CD4-positive, alpha-beta T cell (primary cell): Measurements from ENCODE around the gene SCG5. TPM values are rescaled to one million over a fixed set of nuclear protein-coding genes. Genes with fewer than 3 reads are reported as not detected.

Experiments used
- ATAC-seq: fragments of 200-7000 bp; cut with Tn5 transposase; one replicate; pipeline ENCODE4 v1.10.0; 2022; ENCODE audit warnings: mild to moderate bottlenecking; ENCODE audit not compliant: poor library complexity
- CTCF ChIA-PET: fragments of 350-600 bp; sonication (Branson Sonifier 250); formaldehyde crosslinking; loops from one replicate; lab custom pipeline; 2021; ENCODE audit warnings: antibody characterized with exemption, inconsistent platforms; lab: Charles Lee
- POLR2A ChIA-PET: fragments of 350-600 bp; sonication (Branson Sonifier 250); formaldehyde crosslinking; loops from one replicate; lab custom pipeline; 2021; ENCODE audit warnings: antibody characterized with exemption, inconsistent platforms; lab: Charles Lee
- DNase-seq, 14 experiments: peaks; one replicate each; pipeline ENCODE4 v3.0.0-alpha.2; 2013 to 2020; ENCODE audit warnings: mixed read lengths in 2 of 14
- H3K27ac ChIP-seq, 2 donors: one replicate each; pipeline versions ENCODE4 v1.5.1 to v1.7.0; 2013; ENCODE audit warnings: low read length in 2 of 2, low read depth in 1 of 2, mild to moderate bottlenecking in 1 of 2
- H3K27me3 ChIP-seq, 2 experiments: 1 replicate in 1 of 2; 2 replicates in 1 of 2; pipeline versions ENCODE4 v1.6.1 to v1.7.0; 2013; ENCODE audit warnings: low read length in 2 of 2, control low read depth in 1 of 2, mild to moderate bottlenecking in 1 of 2, moderate library complexity in 1 of 2; ENCODE audit not compliant: insufficient read depth in 2 of 2, control insufficient read depth in 1 of 2
- H3K36me3 ChIP-seq: one replicate; pipeline ENCODE4 v1.6.1; 2013; ENCODE audit warnings: low read length, control low read depth; ENCODE audit not compliant: insufficient read depth
- H3K4me1 ChIP-seq: one replicate; pipeline ENCODE4 v1.6.1; 2013; ENCODE audit warnings: low read length, control low read depth; ENCODE audit not compliant: insufficient read depth
- H3K4me3 ChIP-seq: one replicate; pipeline ENCODE4 v1.5.1; 2013; ENCODE audit warnings: mild to moderate bottlenecking, low read length, moderate library complexity
- H3K9me3 ChIP-seq, 2 experiments: 1 replicate in 1 of 2; 2 replicates in 1 of 2; pipeline versions ENCODE4 v1.6.1 to v1.7.0; 2013; ENCODE audit warnings: low read length in 2 of 2, mild to moderate bottlenecking in 2 of 2, control low read depth in 1 of 2, moderate library complexity in 1 of 2; ENCODE audit not compliant: control insufficient read depth in 1 of 2, insufficient read depth in 1 of 2
- H3K27ac Mint-ChIP-seq: one replicate; pipeline ENCODE4 v1.8.0; 2020; ENCODE audit warnings: mixed read lengths
- H3K27me3 Mint-ChIP-seq: one replicate; pipeline ENCODE4 v1.8.0; 2021; ENCODE audit warnings: mixed read lengths
- H3K36me3 Mint-ChIP-seq: one replicate; pipeline ENCODE4 v1.8.0; 2021; ENCODE audit warnings: low read depth, mixed read lengths
- H3K4me1 Mint-ChIP-seq: one replicate; pipeline ENCODE4 v1.8.0; 2021; ENCODE audit warnings: low read depth, mixed read lengths
- H3K4me3 Mint-ChIP-seq: one replicate; pipeline ENCODE4 v1.8.0; 2020; ENCODE audit warnings: mild to moderate bottlenecking, mixed read lengths
- H3K9me3 Mint-ChIP-seq: one replicate; pipeline ENCODE4 v1.8.0; 2020; ENCODE audit warnings: mixed read lengths
- CTCF ChIP-seq: fragments of 200-600 bp; IDR thresholded peaks from one replicate; pipeline ENCODE4 v1.8.0; 2022; ENCODE audit warnings: antibody characterized with exemption, mild to moderate bottlenecking
- intact Hi-C, 2 experiments: fragments of 100-400 bp; cut with DNase I in 1 of 2; cut with micrococcal nuclease in 1 of 2; formaldehyde crosslinking; loops; one replicate each; pipeline versions ENCODE4 v1.15.1 to v1.9.0; 2023 to 2025; cut with DNase I, micrococcal nuclease
- total RNA-seq, 174 experiments: library from RNA in 2 of 174; stranded (reverse) in 2 of 174; gene quantifications; one replicate each; pipeline ENCODE4 v1.2.3 and lab custom pipeline; 2021 to 2026

The SCG5 gene
- total RNA-seq, 2 experiments from 2014 or later: not detected

GRCh38 chr15:32701863-32702262 is 60.4 kb downstream of the SCG5 start:
- CTCF ChIA-PET: no interaction called here
- ATAC-seq: no peak
- Histone ChIP-seq H3K36me3 (no peaks in the 10 kb centered on the region), H3K27ac (no peak overlapping the region), H3K4me3 (no peak overlapping the region), H3K9me3 (no peaks in the 10 kb centered on the region), H3K4me1 (no peaks in the 10 kb centered on the region), H3K27me3 (no peaks in the 10 kb centered on the region)
- intact Hi-C loops: no loop called here
- H3K9me3 Mint-ChIP-seq: no peaks in the 10 kb centered on the region
- H3K36me3 Mint-ChIP-seq: no peaks in the 10 kb centered on the region
- no peak for DNase-seq
- H3K4me3 Mint-ChIP-seq: no peak overlapping the region
- POLR2A ChIA-PET: no interaction called here
- TF ChIP-seq CTCF: no peak
- no peaks in the 10 kb centered on the region for H3K4me1 Mint-ChIP-seq
- no peak overlapping the region for H3K27ac Mint-ChIP-seq
- H3K27me3 Mint-ChIP-seq: peaks cover 19% of the 10 kb centered on the region

GRCh38 chr15:32704395-32704981 is 63.0 kb downstream of the SCG5 start:
- DNase-seq (no peak), ATAC-seq (no peak)
- Mint-ChIP-seq H3K27me3 (peaks cover 41% of the 10 kb centered on the region), H3K4me3 (no peak overlapping the region), H3K9me3 (no peaks in the 10 kb centered on the region), H3K4me1 (no peaks in the 10 kb centered on the region), H3K27ac (no peak overlapping the region), H3K36me3 (no peaks in the 10 kb centered on the region)
- ChIA-PET CTCF (no interaction called here), POLR2A (interaction anchor here (1.3 kb wide), 1 partner anchor 19 kb away, joined by 3 read pairs; no protein-coding TSS in a partner anchor)
- Histone ChIP-seq H3K27ac (no peak overlapping the region), H3K9me3 (no peaks in the 10 kb centered on the region), H3K4me3 (no peak overlapping the region), H3K36me3 (no peaks in the 10 kb centered on the region), H3K27me3 (peaks cover 0 to 5% of the 10 kb centered on the region in 2 experiments), H3K4me1 (no peaks in the 10 kb centered on the region)
- TF ChIP-seq CTCF: no peak
- intact Hi-C loops: no loop called here

GRCh38 chr15:32705446-32705845 is 63.9 kb downstream of the SCG5 start:
- Mint-ChIP-seq H3K27ac (no peak overlapping the region), H3K4me3 (no peak overlapping the region), H3K36me3 (no peaks in the 10 kb centered on the region), H3K27me3 (peaks cover 41% of the 10 kb centered on the region), H3K4me1 (no peaks in the 10 kb centered on the region), H3K9me3 (no peaks in the 10 kb centered on the region)
- Histone ChIP-seq H3K27ac (no peak overlapping the region), H3K9me3 (no peaks in the 10 kb centered on the region), H3K27me3 (peaks cover 0 to 6% of the 10 kb centered on the region in 2 experiments), H3K36me3 (no peaks in the 10 kb centered on the region), H3K4me1 (no peaks in the 10 kb centered on the region), H3K4me3 (no peak overlapping the region)
- POLR2A ChIA-PET: interaction anchor here (1.3 kb wide), 1 partner anchor 18 kb away, joined by 3 read pairs; no protein-coding TSS in a partner anchor
- intact Hi-C loops: no loop called here
- no peak for TF ChIP-seq CTCF
- DNase-seq: no peak
- CTCF ChIA-PET: interaction anchor here (0.7 kb wide), 1 partner anchor 15 kb away, joined by 3 read pairs; no protein-coding TSS in a partner anchor
- ATAC-seq: no peak
